Immature natural killer cell (primary cell): ENCODE data around the gene ZFYVE9. TPM values are rescaled to one million over a fixed set of nuclear protein-coding genes. Genes with fewer than 3 reads are reported as not detected.
A peak's percentile ranks its signal among the peaks of the same experiment; 100 is the strongest.
"Not testable (repeated sequence)": the region's sequence is repeated elsewhere in the genome, so short reads cannot be mapped to it uniquely, and the experiment has no call there.

Source experiments
- DNase-seq, 3 donors: peaks; one replicate each; pipeline ENCODE4 v3.0.0; 2022; ENCODE audit warnings: mixed read lengths in 1 of 3
- H3K27ac Mint-ChIP-seq, 6 donors: one replicate each; pipeline ENCODE4 v1.8.0; 2020; ENCODE audit warnings: mixed read lengths in 6 of 6, mild to moderate bottlenecking in 5 of 6, inconsistent platforms in 4 of 6, moderate library complexity in 3 of 6
- H3K27me3 Mint-ChIP-seq, 3 donors: one replicate each; pipeline ENCODE4 v1.8.0; 2020 to 2021; ENCODE audit warnings: low read depth in 3 of 3, mild to moderate bottlenecking in 3 of 3, mixed read lengths in 3 of 3, moderate library complexity in 3 of 3, inconsistent platforms in 1 of 3
- H3K36me3 Mint-ChIP-seq, 3 donors: one replicate each; pipeline ENCODE4 v1.8.0; 2020; ENCODE audit warnings: mixed read lengths in 3 of 3, inconsistent platforms in 2 of 3, mild to moderate bottlenecking in 2 of 3
- H3K4me1 Mint-ChIP-seq, 2 donors: one replicate each; pipeline ENCODE4 v1.8.0; 2020; ENCODE audit warnings: inconsistent platforms in 2 of 2, mild to moderate bottlenecking in 2 of 2, mixed read lengths in 2 of 2, moderate library complexity in 1 of 2
- H3K4me3 Mint-ChIP-seq, 5 donors: one replicate each; pipeline ENCODE4 v1.8.0; 2020; ENCODE audit warnings: mild to moderate bottlenecking in 5 of 5, mixed read lengths in 5 of 5, inconsistent platforms in 3 of 5, moderate library complexity in 3 of 5
- H3K9me3 Mint-ChIP-seq, 6 donors: one replicate each; pipeline ENCODE4 v1.8.0; 2020; ENCODE audit warnings: mild to moderate bottlenecking in 6 of 6, mixed read lengths in 6 of 6, inconsistent platforms in 4 of 6, moderate library complexity in 3 of 6
- polyA plus RNA-seq, 3 donors: library from polyadenylated mRNA; unstranded; fragments of 300-500 nt; fragmentation: Illumina TruSeq; gene quantifications; one replicate each; pipeline ENCODE4 v1.2.3, GENCODE V29; 2021

ZFYVE9 gene
- polyA plus RNA-seq, 3 donors from 2014 or later, result 0.28 to 0.87 TPM; not detected in 1

DNA sequence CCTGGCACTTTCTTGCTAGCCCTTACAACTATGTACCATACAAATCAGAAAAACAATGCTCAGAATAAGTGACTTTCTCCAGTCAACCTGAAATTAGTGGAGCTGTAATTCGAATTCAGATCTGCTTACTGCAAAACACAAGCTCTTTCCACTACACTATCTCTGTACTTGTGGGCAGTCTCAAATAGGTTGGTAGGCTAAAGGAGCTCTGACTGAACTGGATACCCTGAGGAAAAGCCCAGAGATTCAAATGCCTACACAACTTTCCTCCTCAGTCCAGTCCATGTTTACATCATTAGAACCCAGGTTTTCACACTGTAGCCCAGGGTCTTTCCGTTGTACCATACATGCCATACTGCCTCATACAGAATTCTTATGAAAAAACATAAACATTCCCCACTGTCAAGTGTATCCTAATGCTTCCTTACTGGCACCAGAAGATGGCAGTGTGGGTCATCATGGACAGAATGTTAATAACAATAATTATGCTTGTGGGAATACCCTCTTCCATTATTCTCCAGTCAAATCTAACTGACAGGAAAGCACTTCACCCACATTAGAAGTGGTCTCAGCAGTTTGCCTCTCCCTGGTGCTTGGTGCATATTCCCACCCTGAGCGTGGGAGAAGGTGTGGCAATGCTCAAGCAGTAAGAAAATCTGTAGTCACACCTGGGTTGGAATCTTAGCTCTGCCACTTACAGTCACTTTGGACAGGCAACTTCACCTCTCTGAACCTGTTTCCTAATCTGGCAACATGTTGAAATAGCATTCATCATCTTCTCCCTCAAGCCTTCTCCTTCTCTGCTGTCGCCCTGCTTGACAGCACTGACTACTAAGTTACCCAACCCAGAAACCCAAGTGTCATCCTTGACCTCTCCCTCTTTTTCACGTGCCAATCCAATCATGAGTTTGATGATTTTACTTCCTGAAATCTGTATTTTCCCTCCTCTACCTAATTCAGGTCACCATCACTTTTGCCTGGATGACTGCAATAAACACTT is 14.4 kb upstream of the ZFYVE9 start:
- Mint-ChIP-seq H3K27me3 (peaks cover 2 to 5% (median 4%) of the 10 kb centered on the region in 3 donors), H3K4me1 (no peaks in the 10 kb centered on the region), H3K9me3 (no peaks in the 10 kb centered on the region), H3K4me3 (no peak overlapping the region), H3K27ac (no peak overlapping the region), H3K36me3 (no peaks in the 10 kb centered on the region)
- no peak for DNase-seq

GRCh38 chr1:52139817-52140540 is 1.9 kb upstream of the ZFYVE9 start:
- peak in 1 of 3 donors; percentile 41 for DNase-seq
- Mint-ChIP-seq H3K36me3 (no peaks in the 10 kb centered on the region), H3K9me3 (no peaks in the 10 kb centered on the region), H3K27me3 (peaks cover 8 to 10% (median 10%) of the 10 kb centered on the region in 3 donors), H3K4me3 (peak overlapping the region in 1 of 5 donors; percentile 48), H3K4me1 (peaks cover 19 to 33% of the 10 kb centered on the region in 2 donors), H3K27ac (no peak overlapping the region)

GRCh38 chr1:52140633-52141512 is 1.0 kb upstream of the ZFYVE9 start:
- no peaks in the 10 kb centered on the region for H3K36me3 Mint-ChIP-seq

GRCh38 chr1:52142220-52143183 is 613 bp downstream of the ZFYVE9 start:
- Mint-ChIP-seq H3K4me3 (peak overlapping the region; percentile 81 to 88 (median 85)), H3K36me3 (no peaks in the 10 kb centered on the region), H3K27me3 (peaks cover 8 to 14% (median 12%) of the 10 kb centered on the region in 3 donors), H3K4me1 (peaks cover 23 to 39% of the 10 kb centered on the region in 2 donors), H3K9me3 (no peaks in the 10 kb centered on the region), H3K27ac (peak overlapping the region in 3 of 6 donors; percentile 58 to 84 (median 78))
- peak in 1 of 3 donors; percentile 28 for DNase-seq

More at GRCh38 chr1:52140633-52141512, 1.0 kb upstream of the ZFYVE9 start:
- H3K4me1 Mint-ChIP-seq, result peaks cover 23 to 39% of the 10 kb centered on the region in 2 donors
- H3K27me3 Mint-ChIP-seq, result peaks cover 8 to 14% (median 10%) of the 10 kb centered on the region in 3 donors
- no peak for DNase-seq
- peak overlapping the region in 2 of 6 donors; percentile 23 to 69 for H3K27ac Mint-ChIP-seq
- H3K9me3 Mint-ChIP-seq, result no peaks in the 10 kb centered on the region
- H3K4me3 Mint-ChIP-seq, result peak overlapping the region; percentile 79 to 85 (median 82)

GRCh38 chr1:52145137-52145536 is 3.2 kb downstream of the ZFYVE9 start:
- Mint-ChIP-seq H3K36me3 (no peaks in the 10 kb centered on the region), H3K27me3 (peaks cover 5 to 11% (median 11%) of the 10 kb centered on the region in 3 donors), H3K9me3 (no peaks in the 10 kb centered on the region), H3K4me1 (peaks cover 18 to 30% of the 10 kb centered on the region in 2 donors), H3K27ac (peak overlapping the region in 1 of 6 donors; percentile 4), H3K4me3 (no peak overlapping the region)
- no peak for DNase-seq

- not testable (repeated sequence) for H3K9me3 Mint-ChIP-seq, DNase-seq, H3K27ac Mint-ChIP-seq, H3K36me3 Mint-ChIP-seq, H3K27me3 Mint-ChIP-seq, H3K4me1 Mint-ChIP-seq, H3K4me3 Mint-ChIP-seq
Measured at GRCh38 chr1:52150445-52150844, 8.6 kb downstream of the ZFYVE9 start.

- H3K27me3 Mint-ChIP-seq, result peaks cover 0 to 3% (median 2%) of the 10 kb centered on the region in 3 donors
- no peak for DNase-seq
- no peaks in the 10 kb centered on the region for H3K4me1 Mint-ChIP-seq
- no peaks in the 10 kb centered on the region for H3K9me3 Mint-ChIP-seq
- H3K4me3 Mint-ChIP-seq, result no peak overlapping the region
- no peaks in the 10 kb centered on the region for H3K36me3 Mint-ChIP-seq
- H3K27ac Mint-ChIP-seq, result no peak overlapping the region
Measured at GRCh38 chr1:52150946-52151345, 9.1 kb downstream of the ZFYVE9 start.

DNA sequence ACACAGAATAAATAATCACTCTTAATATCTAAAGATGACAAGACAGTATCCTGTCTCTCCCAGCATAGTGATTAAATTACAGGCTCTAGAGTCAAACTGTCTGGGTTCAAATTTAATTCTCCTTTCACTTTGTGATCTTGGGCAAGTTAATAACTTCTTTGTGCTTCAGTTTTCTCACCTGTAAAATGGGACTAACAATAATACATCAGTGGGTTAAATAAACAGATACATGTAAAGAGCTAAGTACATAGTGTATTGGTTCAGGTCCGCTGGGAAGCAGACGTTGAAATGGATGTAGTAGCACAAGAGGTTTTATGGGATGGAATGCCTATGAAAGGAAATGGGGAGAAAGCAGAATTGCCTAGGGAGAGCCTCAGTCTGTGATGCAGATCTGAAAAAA is 10.7 kb downstream of the ZFYVE9 start:
- no peak overlapping the region for H3K27ac Mint-ChIP-seq

GRCh38 chr1:52153010-52153409 is 11.1 kb downstream of the ZFYVE9 start:
- H3K27me3 Mint-ChIP-seq, result peaks cover 0 to 3% (median 0%) of the 10 kb centered on the region in 3 donors
- no peak for DNase-seq
- no peak overlapping the region for H3K27ac Mint-ChIP-seq
- no peaks in the 10 kb centered on the region for H3K9me3 Mint-ChIP-seq
- H3K4me3 Mint-ChIP-seq, result no peak overlapping the region
- H3K36me3 Mint-ChIP-seq, result no peaks in the 10 kb centered on the region
- H3K4me1 Mint-ChIP-seq, result no peaks in the 10 kb centered on the region

More for the DNA sequence above, 10.7 kb downstream of the ZFYVE9 start:
- no peaks in the 10 kb centered on the region for H3K36me3 Mint-ChIP-seq
- H3K4me3 Mint-ChIP-seq, result no peak overlapping the region
- no peak for DNase-seq
- H3K9me3 Mint-ChIP-seq, result no peaks in the 10 kb centered on the region
- H3K27me3 Mint-ChIP-seq, result peaks cover 0 to 3% (median 0%) of the 10 kb centered on the region in 3 donors
- H3K4me1 Mint-ChIP-seq, result no peaks in the 10 kb centered on the region

DNA sequence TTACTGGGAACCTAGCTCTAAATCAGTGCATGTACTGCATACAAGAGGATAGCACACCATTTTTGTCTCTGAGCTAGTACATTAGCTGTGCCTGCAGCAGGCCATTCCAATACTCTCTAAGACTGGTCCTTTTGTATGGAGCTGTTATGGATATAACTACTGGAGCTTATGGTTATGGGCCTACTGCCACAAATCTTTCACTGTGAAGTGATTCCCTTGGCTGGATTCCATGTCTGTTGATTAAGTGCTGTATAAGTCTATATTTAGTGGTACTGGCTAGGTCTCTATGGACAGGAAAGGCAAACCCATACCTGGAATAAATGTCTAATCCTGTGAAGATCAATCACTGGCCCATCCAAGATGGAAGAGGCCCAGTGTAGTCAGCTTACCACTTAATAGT is 12.0 kb downstream of the ZFYVE9 start:
- H3K27me3 Mint-ChIP-seq, result peaks cover 0 to 4% (median 0%) of the 10 kb centered on the region in 3 donors
- no peak overlapping the region for H3K4me3 Mint-ChIP-seq
- H3K36me3 Mint-ChIP-seq, result no peaks in the 10 kb centered on the region
- DNase-seq, result no peak
- H3K9me3 Mint-ChIP-seq, result no peaks in the 10 kb centered on the region
- H3K4me1 Mint-ChIP-seq, result no peaks in the 10 kb centered on the region
- H3K27ac Mint-ChIP-seq, result no peak overlapping the region

DNA sequence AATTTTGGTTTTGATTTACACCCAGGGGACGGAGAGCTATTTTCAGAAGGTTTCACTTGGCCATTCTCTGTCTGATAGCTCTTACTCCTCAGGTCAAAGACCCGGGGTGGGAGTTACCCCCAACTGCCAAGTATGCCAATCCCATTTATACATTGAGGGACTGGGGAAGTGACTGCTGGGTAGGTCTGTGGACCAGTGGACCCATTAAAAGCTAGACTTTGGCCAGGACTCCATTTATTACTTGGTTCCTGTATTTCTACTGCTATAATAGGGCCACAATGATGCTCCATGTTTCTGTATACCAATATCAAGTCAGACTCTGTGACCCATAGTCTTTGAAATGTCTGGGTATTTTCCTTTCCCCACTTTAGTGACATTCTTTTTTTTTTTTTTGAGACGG is 14.6 kb downstream of the ZFYVE9 start:
- H3K27ac Mint-ChIP-seq, result no peak overlapping the region
- no peaks in the 10 kb centered on the region for H3K36me3 Mint-ChIP-seq
- no peak overlapping the region for H3K4me3 Mint-ChIP-seq
- peaks cover 0 to 2% (median 0%) of the 10 kb centered on the region in 3 donors for H3K27me3 Mint-ChIP-seq
- no peak for DNase-seq
- H3K9me3 Mint-ChIP-seq, result no peaks in the 10 kb centered on the region
- H3K4me1 Mint-ChIP-seq, result no peaks in the 10 kb centered on the region

GRCh38 chr1:52157582-52157981 is 15.7 kb downstream of the ZFYVE9 start:
- no peaks in the 10 kb centered on the region for H3K9me3 Mint-ChIP-seq
- no peaks in the 10 kb centered on the region for H3K36me3 Mint-ChIP-seq
- no peaks in the 10 kb centered on the region for H3K4me1 Mint-ChIP-seq
- no peak for DNase-seq
- H3K27ac Mint-ChIP-seq, result no peak overlapping the region
- peaks cover 0 to 6% (median 0%) of the 10 kb centered on the region in 3 donors for H3K27me3 Mint-ChIP-seq
- no peak overlapping the region for H3K4me3 Mint-ChIP-seq
